Peyer's patch (tissue), 4 donors: ENCODE measurements around the gene HSPA4.

Experiments
- CTCF ChIP-seq, 6 experiments: fragments of 450-650 bp in 4 of 6; fragments of 200-600 bp in 2 of 6; sonication (generic) in 1 of 6; IDR thresholded peaks; one replicate each; pipeline ENCODE4 v1.5.1; 2017 to 2019; ENCODE audit warnings: antibody characterized with exemption in 6 of 6, mild to moderate bottlenecking in 3 of 6, moderate library complexity in 1 of 6
- POLR2A ChIP-seq, 2 donors: fragments of 450-650 bp; IDR thresholded peaks; one replicate each; pipeline ENCODE4 v1.5.1; 2017; ENCODE audit warnings: antibody characterized with exemption in 2 of 2, mild to moderate bottlenecking in 2 of 2, moderate library complexity in 2 of 2

GRCh38 chr5:133047404-133047803 is 4.4 kb upstream of the HSPA4 start:
- no peak for TF ChIP-seq CTCF (IDR thresholded peaks at IDR 0.05)
- TF ChIP-seq POLR2A (IDR thresholded peaks at IDR 0.05) = no peak
